Left ventricle myocardium superior (tissue), 1 donor: ENCODE measurements around the gene ZNF469. TPM values are rescaled to one million over a fixed set of nuclear protein-coding genes. Genes with fewer than 3 reads are reported as not detected.

Source experiments
- ATAC-seq: fragments of 200-7000 bp; cut with Tn5 transposase; one replicate; pipeline ENCODE4 v1.9.1; 2020; ENCODE audit warnings: mild to moderate bottlenecking, moderate library complexity
- DNase-seq: peaks from one replicate; pipeline ENCODE4 v3.0.0-alpha.2; 2020
- intact Hi-C: fragments of 100-400 bp; cut with micrococcal nuclease; formaldehyde crosslinking; loops from one replicate; pipeline ENCODE4 v1.11.0; 2022
- total RNA-seq: library from RNA; stranded (reverse); fragmentation: NEBNext Ultra II Directional; extraction: Animal tissue kit (Norgen Biotek cat#: 25700); gene quantifications from one replicate; pipeline ENCODE4 v1.2.1, GENCODE V29; 2021
- donor health status: DM: no; HTN: yes; CAD: no; lungs with severe emphysema.

ZNF469 gene
- total RNA-seq, 1 donor from 2014 or later = 1.0 TPM

DNA sequence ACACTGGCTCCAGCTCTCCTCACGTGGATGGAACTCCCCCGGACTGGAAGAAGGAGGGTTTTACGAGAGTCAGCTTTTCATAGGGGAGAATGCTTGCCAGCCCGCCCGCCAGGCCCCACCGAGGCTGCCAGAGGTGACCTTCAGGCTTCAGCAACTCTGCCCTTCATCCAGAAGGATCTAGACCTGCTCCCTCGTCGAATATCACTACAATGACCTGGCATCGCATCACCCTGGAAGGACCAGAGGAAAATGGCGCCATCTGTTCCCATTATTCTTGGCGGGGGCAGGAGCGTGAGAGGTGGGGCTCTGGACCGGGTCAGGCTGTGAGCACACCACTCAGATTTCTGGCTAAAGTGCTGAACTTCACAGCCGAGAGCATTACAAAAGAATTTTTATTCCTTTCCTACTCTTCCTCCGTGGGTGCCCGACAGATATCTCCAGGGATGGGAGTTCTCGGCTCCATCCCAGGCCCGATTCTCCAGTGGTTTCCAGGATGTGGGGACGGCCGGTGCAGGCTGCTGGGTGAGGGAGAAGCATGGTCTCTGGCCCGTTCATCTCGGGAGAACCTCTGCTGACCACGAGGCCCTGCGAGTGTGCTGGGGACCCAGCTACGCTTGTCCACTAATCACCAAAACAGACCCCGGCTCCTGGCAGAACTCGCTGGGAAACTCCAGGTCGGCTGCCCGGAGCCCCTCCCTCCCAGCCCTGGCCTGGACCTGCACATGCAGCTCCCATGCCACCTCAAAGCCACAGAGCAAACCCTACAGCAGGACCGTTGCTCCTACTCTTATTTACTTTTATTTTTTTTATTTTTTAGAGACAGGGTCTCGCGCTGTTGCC lies 36.8 kb upstream of the ZNF469 start:
- ATAC-seq = no peak
- DNase-seq = peak; percentile 16
- intact Hi-C loops = no loop called here

DNA sequence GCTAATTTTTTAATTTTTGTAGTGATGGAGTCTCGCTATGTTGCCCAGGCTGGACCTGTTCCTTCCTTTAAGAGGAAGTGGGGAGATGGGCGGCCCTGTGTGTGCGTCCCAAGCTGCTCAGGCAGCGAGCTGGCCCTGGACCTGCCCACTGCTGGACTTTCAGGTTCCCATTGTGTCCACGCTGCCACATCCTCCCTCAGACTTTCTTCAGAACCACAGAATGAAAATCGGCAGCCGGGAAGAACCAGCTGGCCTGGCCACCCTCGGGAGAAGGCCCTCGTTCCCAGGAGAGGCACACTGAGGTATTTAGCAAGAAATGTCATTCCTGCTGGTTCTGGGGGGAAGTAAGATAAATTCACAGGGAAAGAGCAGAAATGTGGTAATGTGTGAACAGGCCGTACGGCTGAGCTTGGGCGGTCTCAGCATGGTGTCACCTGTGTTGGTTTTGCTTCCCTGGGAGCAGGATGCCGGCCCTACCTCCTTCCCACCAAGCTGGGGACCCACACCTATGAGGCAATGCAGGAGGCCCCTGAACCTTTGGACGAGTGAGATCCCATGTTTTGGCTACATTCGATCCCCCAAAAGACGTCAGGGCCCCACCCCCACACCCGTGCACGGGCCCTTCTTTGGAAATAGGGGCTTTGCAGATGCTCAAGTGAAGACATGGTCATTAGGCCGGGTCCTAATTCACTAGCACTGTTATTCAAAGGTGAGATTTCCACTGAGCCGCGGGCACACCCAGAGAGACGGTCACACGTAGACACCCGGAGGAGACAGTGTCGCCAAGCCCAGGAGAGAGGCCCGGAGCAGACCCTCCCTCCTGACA lies 35.9 kb upstream of the ZNF469 start:
- peak; percentile 14 for DNase-seq
- ATAC-seq = no peak
- intact Hi-C loops = no loop called here

DNA sequence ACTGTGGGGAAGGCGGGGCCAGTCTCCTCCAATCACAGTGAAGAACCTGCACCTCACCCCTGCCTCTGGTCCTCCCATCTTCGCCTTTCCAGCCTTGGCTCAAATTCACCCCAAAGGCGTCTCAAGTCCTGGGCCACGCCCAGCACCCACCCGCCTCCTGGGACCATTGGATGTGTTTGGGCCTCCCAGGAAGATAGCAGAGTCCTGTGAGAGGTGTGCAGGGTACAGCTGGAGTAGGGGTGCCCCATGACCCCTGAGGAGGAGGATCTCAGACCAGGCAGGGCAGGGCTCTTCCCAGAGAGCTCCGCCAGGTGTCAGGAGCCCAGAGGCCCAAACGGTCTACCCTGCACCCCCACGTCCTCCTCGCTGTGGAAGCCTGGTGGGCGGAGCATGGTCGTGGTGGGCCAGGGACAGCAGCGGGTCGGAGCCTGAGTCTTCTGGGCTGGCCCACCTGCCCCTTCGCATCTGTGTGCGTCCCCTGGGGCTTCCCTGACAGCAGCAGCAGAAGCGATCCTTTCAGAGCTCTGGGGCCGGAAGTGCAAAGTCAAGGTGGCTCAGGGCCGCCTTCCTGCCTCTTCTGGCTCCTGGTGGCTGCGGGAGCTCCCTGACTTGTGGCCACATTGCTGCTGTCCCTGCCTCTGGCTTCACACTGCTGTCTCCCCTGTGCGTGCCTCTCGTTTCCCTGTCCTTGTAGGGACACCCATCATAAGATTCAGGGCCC lies 34.9 kb upstream of the ZNF469 start:
- intact Hi-C loops = no loop called here
- ATAC-seq = no peak
- peak; percentile 21 for DNase-seq

DNA sequence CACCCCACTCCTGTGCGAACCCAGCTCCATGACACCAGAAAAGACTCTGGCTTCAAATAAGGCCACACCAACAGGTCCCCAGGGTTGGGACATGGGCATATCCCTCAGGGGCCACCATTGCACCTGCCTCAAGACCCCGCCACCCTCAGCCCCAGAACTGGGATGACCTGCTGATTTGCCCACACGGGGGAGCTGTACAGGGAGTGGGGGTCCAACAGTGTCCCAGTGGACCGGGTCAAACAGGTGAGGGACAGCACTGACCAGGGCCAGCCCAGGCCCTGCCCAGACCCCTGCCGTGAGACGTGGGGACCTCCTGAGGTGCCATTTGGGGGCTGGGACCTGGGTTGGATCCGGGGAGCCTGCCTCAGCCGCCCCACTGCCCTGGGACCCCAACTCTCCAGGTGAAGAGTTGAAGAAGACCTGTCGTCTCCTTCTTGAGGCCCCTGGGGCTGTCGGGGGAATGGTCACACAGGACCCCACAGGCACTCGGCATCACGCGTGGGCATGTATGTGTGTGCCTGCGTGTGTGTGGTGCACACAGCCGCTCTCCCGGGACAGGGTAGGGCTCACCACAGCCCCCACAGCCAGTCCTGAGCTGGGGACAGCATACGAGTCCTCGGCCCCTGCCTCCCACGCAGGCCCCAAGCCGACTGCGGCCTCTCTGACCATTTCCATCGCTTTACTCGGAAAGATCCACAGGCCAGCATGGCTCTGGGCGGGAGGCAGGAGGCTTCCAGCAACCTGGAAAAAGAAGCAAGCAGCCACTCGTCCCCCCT lies 34.2 kb upstream of the ZNF469 start:
- no peak for DNase-seq
- no peak for ATAC-seq
- intact Hi-C loops = no loop called here

DNA sequence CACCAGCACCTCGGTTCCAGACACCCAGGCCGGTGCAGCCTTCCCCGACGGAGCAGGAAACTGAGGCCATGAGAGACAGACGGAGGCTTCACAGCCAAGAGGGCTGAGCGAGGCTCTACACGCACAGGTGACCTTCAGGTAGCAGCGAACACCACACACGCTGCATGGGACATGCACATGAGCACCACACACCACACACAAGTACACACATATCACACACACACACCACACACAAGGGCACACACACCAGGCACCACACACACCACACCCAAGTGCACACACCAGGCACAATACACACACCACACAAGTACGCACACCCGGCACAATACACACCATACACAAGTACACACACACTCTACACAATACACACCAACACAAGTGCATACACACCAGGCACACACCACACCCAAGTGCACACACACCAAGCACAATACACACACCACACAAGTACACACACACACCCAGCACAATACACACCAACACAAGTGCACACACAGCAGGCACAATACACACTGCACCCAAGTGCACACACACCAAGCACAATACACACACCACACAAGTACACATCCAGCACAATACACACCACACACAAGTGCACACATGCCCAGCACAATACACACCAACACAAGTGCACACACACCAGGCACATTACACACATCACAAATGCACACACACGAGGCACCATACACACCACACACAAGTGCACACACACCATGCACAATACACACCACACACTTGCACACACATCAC lies 33.4 kb upstream of the ZNF469 start:
- intact Hi-C loops = no loop called here
- ATAC-seq = no peak
- DNase-seq = no peak

DNA sequence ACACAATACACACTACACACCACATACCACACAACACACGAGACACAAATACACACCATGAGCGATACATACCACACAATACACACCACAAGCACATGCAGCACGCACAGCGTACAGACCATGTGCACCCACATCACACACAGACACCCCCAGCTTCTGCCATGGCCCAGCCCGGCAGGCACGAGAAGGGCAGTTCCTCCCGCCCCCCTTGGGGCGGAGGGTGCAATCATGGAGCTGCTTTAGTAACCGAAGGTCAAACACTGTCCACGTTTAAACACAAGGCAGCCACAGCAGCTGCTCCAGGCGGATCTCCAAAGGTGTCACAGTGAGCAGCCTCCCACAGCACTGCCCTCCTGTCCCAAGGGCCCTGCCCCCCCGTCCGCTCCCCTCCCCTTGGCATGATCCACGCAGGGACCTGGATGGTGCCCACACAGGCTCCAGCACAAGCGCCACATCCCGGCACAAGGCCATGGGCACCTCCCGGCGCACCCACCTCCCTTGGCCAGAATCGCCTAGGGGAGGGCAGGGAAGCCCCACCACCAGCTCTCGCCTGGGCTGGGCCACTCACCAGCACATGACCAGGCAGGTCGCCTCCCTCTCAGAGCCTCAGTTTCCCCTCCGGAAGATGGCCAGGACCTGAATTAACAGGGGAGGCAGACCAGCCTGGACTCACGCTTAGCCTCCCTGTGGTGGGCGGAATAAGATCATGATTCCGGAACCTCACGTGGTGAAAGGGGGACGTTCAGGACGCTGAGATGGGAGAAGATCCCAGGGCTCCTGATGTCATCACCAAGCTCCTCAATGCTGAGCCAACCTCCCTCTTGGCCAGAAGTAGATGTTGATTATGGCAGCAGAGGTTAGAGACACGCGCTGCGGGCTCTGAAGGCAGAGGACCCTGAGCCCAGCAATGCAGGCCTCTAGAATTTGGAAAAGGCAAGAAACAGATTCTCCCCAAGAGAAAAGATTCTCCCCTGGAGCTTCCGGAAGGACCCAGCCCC lies 32.6 kb upstream of the ZNF469 start:
- ATAC-seq = no peak
- intact Hi-C loops = no loop called here
- peak; percentile 19 for DNase-seq

DNA sequence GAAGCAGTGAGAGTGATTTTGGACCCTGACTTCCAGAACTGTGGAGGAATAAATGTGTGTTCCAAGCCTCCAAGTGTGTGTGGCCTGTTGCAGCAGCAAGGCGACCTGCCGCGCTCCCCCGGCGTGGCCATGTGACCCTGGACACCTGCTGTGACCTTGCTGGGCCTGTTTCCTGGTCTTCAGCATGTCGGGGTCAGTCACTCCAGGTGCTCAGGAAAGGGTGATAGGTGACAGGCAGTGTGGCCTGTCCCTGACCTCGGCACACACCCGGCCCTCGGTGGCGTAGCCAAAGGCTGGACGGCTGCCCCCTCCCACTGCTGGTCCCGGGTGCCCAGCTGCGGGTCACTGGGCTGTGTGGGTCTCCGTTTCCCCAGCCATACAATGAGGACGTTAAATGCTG lies 31.8 kb upstream of the ZNF469 start:
- DNase-seq = peak; percentile 12
- ATAC-seq = no peak
- intact Hi-C loops = no loop called here

DNA sequence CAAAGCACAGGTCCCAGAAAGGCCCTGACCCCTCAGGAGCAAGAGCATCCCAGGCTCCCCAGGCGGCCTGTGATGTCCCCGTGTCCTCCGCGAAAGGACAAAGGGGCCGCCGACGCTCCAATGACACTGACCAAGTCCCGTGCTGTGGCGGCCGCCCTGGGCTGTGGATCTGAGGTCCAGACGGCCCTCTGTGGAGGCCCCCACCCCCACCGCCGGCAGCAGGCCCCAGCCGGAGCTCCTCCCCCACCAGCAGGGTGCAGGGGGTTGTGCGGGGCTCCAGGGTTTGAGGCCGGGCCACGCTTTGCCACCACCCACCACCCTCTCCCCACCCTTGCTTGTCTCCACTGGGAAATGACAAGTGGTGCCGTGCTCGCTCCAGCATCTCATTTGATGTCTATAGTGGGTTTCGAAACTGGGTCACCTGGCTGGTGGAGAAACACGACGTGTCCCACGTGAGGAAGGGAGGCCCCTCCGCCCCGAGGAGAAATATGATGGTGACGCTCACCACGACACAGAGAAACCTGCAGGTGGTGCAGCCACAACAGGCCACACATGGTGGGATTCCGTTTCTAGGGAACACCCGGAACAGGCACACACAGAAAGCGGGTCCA lies 31.2 kb upstream of the ZNF469 start:
- DNase-seq (no peak), ATAC-seq (no peak)
- intact Hi-C loops = no loop called here

DNA sequence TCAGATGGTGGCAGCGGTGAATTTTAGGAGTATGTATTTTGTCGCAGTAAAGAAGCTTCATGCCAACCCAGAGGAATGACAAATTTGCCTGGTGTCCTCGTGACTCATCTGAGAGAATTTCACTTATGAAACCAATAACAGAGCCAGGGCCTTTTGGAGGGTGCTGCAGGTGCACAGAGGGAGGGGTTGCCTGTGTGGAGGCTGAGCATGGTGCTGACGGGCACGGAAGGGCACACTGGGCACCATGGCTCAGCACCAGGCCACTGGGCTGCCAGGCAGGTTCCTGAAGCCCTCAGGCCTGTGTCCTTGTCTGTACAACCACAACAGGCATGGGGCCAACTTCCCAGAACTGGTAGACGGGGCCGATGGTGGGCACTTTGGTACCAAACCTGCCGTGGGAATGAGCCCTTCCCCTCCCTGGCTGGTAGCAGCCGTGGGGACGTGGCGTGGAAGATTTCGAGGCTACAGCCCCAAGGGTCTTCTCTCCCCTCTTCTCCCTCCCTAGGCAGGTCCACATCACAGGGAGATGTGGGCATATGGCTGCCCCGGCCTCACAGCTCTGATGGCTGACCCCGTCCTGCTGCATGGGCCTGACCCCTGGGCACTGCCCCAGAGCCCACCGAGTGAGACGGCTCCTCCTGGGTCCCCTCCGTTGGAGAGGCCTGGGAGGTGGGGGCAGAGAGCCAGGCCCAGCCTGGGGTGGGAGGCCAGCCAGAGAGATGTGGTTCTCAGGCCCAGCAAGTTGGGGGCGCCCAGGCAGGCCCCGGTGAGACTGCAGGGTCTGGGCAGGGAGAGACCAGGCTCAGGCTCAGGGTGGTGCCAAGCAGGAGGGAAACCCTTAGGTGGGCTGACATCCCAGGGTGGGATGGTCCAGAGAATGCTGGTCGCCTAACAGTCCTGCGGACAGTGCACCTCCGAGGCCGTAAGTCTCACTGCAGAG lies 30.2 kb upstream of the ZNF469 start:
- intact Hi-C loops = no loop called here
- ATAC-seq = no peak
- DNase-seq = peak; percentile 23

DNA sequence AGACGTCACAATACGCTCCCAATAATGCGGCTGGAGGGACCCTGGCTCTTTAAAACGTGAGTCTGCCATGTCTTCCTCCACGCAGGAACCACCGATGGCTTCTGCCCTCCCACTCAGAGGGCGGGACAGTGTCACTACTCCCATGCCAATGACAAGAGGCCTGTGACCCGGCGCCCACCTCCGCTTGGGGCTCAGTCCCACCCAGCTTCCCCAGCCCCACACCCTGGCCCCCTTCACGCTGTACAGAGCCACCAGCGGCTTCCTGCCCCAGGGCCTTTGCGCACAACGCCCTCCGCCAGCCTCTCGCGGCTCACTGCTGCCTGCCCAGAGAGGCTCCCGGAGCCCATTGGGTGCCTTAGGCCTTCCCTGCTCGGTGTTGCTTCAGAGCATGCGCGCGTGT lies 29.5 kb upstream of the ZNF469 start:
- ATAC-seq (no peak), DNase-seq (peak; percentile 15)
- intact Hi-C loops = no loop called here

DNA sequence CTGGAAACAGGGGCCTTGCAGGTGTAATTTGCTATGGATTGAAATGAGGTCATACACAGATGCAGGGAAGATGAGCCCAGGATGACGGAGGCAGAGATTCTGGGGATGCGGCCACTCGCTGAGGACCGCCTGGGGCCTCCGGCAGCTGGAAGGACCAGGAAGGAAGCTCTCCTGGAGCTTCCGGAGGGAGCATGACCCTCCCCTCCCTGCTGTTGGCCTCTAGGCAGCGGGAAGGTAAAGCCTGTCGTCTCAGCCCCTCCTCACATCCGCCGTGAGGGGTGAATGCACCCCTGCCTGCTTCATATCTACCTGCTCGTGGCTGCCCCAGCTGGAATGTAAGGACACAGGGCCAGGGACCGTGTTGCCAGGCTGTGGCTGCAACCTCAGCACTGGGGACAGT lies 29.1 kb upstream of the ZNF469 start:
- no peak for ATAC-seq
- intact Hi-C loops = no loop called here
- DNase-seq = no peak

DNA sequence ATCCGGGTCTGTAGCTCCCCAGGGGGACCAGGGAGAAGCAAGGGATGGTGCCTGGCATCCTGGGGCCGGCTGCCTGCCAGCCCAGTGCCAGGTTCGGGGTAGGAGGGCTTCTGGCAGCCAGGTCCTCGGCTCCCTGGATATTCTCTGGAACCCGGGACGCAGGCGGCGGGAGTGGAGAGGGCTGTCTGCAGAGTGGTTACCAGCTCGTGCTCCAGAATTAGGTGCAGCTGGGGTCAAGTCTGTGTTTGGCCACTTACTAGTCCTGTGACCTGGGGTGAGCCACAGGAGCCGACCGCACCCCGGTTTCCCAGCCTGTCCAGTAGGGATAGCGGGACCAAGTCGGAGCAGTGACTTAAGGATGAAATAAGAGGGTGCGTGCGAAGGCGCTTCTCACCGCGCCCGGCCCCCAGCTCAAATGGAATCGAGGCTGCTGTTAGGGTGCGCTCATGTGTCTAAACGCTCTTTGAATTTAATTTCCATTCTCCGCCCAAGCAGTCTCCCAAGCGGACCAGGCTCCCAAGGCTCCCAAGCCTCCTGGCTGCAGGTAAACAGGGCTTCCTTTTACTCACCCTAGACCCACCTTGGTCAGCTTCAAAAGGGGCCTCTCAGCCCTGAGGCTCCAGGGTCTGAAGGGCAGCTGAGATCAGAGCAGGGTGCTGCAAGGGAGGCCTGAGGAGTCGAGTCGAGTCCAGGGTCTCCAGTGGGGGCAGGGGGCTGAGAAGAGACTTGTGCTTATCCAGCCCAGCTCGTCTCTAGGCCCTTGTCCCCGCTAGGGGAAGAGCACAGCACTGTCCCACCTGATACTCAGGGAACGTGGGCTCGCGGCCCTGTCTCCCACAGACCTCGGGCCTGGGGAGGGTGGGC lies 28.3 kb upstream of the ZNF469 start:
- ATAC-seq (no peak), DNase-seq (peak; percentile 16)
- intact Hi-C loops = no loop called here

DNA sequence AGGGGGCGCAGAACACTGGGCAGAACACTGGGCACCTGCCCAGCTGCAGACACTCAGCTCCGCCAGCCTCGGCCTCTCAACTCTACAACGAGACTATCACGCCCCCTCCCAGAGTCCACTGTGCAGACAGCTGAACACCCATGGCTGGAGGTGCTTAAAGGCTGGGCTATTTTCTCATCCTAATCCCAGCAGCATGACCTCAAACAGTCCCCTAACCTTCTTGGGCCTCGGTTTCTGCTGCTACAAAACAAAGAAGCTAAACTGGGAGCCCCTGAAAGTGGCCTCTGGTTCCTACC lies 27.7 kb upstream of the ZNF469 start:
- DNase-seq (peak; percentile 11), ATAC-seq (no peak)
- intact Hi-C loops = no loop called here

DNA sequence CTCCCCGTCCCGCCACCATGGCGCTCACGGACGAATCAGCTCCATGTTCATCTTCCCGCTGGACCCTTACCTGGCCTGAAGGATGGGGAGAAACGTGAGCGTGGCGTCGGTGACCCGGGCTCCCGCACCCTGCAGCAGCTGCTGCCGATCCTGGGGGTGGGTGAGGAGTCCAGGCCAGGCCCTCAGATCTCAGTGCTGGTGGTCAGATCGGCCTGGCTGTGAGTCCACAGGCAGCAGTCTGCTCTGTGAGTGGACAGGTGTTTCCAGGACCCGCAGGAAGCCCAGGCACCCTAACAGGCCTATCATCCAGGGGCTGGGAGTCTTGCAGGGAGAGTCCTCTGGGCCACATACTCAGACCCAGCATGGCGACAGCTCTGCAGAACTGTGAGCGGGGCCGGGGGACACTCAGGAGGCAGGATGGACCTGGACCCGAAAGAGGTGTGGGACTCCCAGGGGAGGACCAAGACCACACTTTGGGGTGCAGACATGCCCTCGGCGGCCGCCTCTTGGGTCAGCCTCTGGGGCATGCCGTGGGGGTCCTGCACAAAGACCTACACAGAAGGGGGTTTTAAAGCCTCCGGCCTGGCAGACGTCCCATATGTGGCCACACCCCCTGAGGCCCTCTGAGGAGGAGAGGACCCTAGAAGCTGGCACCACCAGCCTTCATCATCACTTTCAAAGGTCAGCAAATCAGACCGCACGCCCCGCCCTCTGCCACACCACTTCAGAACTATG lies 27.2 kb upstream of the ZNF469 start:
- intact Hi-C loops = no loop called here
- DNase-seq = peak; percentile 18

More for the DNA sequence above, 27.2 kb upstream of the ZNF469 start:
- no peak for ATAC-seq
